ENCODE results near the gene CTNNA1.
A peak's percentile ranks its signal among the peaks of the same experiment; 100 is the strongest.
"Not testable (repeated sequence)": the region's sequence is repeated elsewhere in the genome, so short reads cannot be mapped to it uniquely, and the experiment has no call there.

The CTNNA1 gene

GRCh38 chr5:138898742-138899141 is 145.5 kb downstream of the CTNNA1 start:
- no peak for DNase-seq (ENCODE audit: low read depth, low spot score)

GRCh38 chr5:138900281-138900965 is 147.2 kb downstream of the CTNNA1 start:
- DNase-seq (ENCODE audit: low read depth, low spot score): peak; percentile 54

- peak; percentile 23 for DNase-seq (ENCODE audit: low read depth, low spot score)
Observed at GRCh38 chr5:138901716-138902115, 148.5 kb downstream of the CTNNA1 start.

- DNase-seq (ENCODE audit: low read depth, low spot score): peak; percentile 67
Observed at GRCh38 chr5:138903130-138903775, 150.0 kb downstream of the CTNNA1 start.

- peak; percentile 68 for DNase-seq (ENCODE audit: low read depth, low spot score)
Observed at GRCh38 chr5:138905541-138905940, 152.3 kb downstream of the CTNNA1 start.

GRCh38 chr5:138909734-138910133 is 156.5 kb downstream of the CTNNA1 start:
- no peak for DNase-seq (ENCODE audit: low read depth, low spot score)

- DNase-seq (ENCODE audit: low read depth, low spot score): no peak
Observed at GRCh38 chr5:138910546-138911185, 157.4 kb downstream of the CTNNA1 start.

- DNase-seq (ENCODE audit: low read depth, low spot score): peak; percentile 81
Observed at GRCh38 chr5:138911441-138911840, 158.2 kb downstream of the CTNNA1 start.

- no peak for DNase-seq (ENCODE audit: low read depth, low spot score)
Observed at GRCh38 chr5:138912093-138912492, 158.9 kb downstream of the CTNNA1 start.

- DNase-seq (ENCODE audit: low read depth, low spot score): no peak
Observed at GRCh38 chr5:138913773-138914172, 160.5 kb downstream of the CTNNA1 start.

- no peak for DNase-seq (ENCODE audit: low read depth, low spot score)
Observed at GRCh38 chr5:138914338-138914737, 161.1 kb downstream of the CTNNA1 start.

GRCh38 chr5:138918686-138919085 is 165.5 kb downstream of the CTNNA1 start:
- DNase-seq (ENCODE audit: low read depth, low spot score): no peak

GRCh38 chr5:138920181-138920580 is 167.0 kb downstream of the CTNNA1 start:
- DNase-seq (ENCODE audit: low read depth, low spot score): no peak

GRCh38 chr5:138921362-138921761 is 168.1 kb downstream of the CTNNA1 start:
- DNase-seq (ENCODE audit: low read depth, low spot score): not testable (repeated sequence)

GRCh38 chr5:138922494-138922893 is 169.3 kb downstream of the CTNNA1 start:
- no peak for DNase-seq (ENCODE audit: low read depth, low spot score)

GRCh38 chr5:138925090-138925635 is 171.9 kb downstream of the CTNNA1 start:
- DNase-seq (ENCODE audit: low read depth, low spot score): no peak

- DNase-seq (ENCODE audit: low read depth, low spot score): no peak
Observed at GRCh38 chr5:138926257-138926656, 173.0 kb downstream of the CTNNA1 start.

- no peak for DNase-seq (ENCODE audit: low read depth, low spot score)
Observed at GRCh38 chr5:138926688-138927448, 173.6 kb downstream of the CTNNA1 start.

- DNase-seq (ENCODE audit: low read depth, low spot score): no peak
Observed at GRCh38 chr5:138927544-138927943, 174.3 kb downstream of the CTNNA1 start.

GRCh38 chr5:138927979-138928378 is 174.8 kb downstream of the CTNNA1 start:
- peak; percentile 50 for DNase-seq (ENCODE audit: low read depth, low spot score)

GRCh38 chr5:138929571-138929955 is 176.3 kb downstream of the CTNNA1 start:
- DNase-seq (ENCODE audit: low read depth, low spot score): no peak

All from astrocyte of the hippocampus (primary cell).